WTC11 (cell line): ENCODE results near the gene ODAD3. TPM values are rescaled to one million over a fixed set of nuclear protein-coding genes. Genes with fewer than 3 reads are reported as not detected.

Experiments used
- ATAC-seq: fragments of 200-7000 bp; cut with Tn5 transposase; 2 replicates; pipeline ENCODE4 v1.10.0; 2021; ENCODE audit warnings: mild to moderate bottlenecking, moderate library complexity
- CTCF ChIA-PET: fragments of 300-600 bp; sonication (Branson Sonifier 250); formaldehyde crosslinking; loops from one replicate; lab custom pipeline; 2021; ENCODE audit warnings: antibody characterized with exemption; lab: Charles Lee
- POLR2A ChIA-PET: fragments of 350-600 bp; sonication (Branson Sonifier 250); formaldehyde crosslinking; loops from one replicate; lab custom pipeline; 2021; ENCODE audit warnings: antibody characterized with exemption; lab: Charles Lee
- DNase-seq: peaks from one replicate; pipeline ENCODE4 v3.0.0; 2021; ENCODE audit warnings: low spot score
- H3K27ac Mint-ChIP-seq: 2 replicates; pipeline ENCODE4 v1.8.0; 2021; ENCODE audit warnings: mixed read lengths
- H3K27me3 Mint-ChIP-seq: 2 replicates; pipeline ENCODE4 v1.8.0; 2021; ENCODE audit warnings: low read depth, mild to moderate bottlenecking, moderate library complexity, mixed read lengths
- H3K36me3 Mint-ChIP-seq: 2 replicates; pipeline ENCODE4 v1.8.0; 2021; ENCODE audit warnings: mixed read lengths
- H3K4me1 Mint-ChIP-seq: 2 replicates; pipeline ENCODE4 v1.8.0; 2022; ENCODE audit warnings: mixed read lengths
- H3K4me3 Mint-ChIP-seq: 2 replicates; pipeline ENCODE4 v1.8.0; 2021; ENCODE audit warnings: mild to moderate bottlenecking, moderate library complexity, mixed read lengths
- H3K9me3 Mint-ChIP-seq: 2 replicates; pipeline ENCODE4 v1.8.0; 2021; ENCODE audit warnings: mixed read lengths
- AR ChIP-seq: fragments of 250-450 bp; sonication (Bioruptor Pico); IDR thresholded peaks from 2 replicates; pipeline ENCODE4 v1.9.0; 2021; ENCODE audit warnings: mild to moderate bottlenecking
- CDX4 ChIP-seq: fragments of 250-450 bp; sonication (Bioruptor Pico); IDR thresholded peaks from 2 replicates; pipeline ENCODE4 v1.9.0; 2021; ENCODE audit warnings: moderate library complexity, mild to moderate bottlenecking, inconsistent platforms, borderline replicate concordance
- ESRRA ChIP-seq: sonication (generic); formaldehyde crosslinking; IDR thresholded peaks from 2 replicates; pipeline ENCODE4 v1.8.1; 2022; ENCODE audit warnings: mild to moderate bottlenecking, missing genetic modification reagents, borderline replicate concordance
- KAT7 ChIP-seq: sonication (generic); formaldehyde crosslinking; IDR thresholded peaks from 2 replicates; pipeline ENCODE4 v1.8.1; 2023; ENCODE audit warnings: missing genetic modification reagents, mild to moderate bottlenecking, borderline replicate concordance
- MLX ChIP-seq: sonication (generic); formaldehyde crosslinking; IDR thresholded peaks from 2 replicates; pipeline ENCODE4 v1.8.1; 2023; ENCODE audit warnings: mild to moderate bottlenecking, missing genetic modification reagents, moderate library complexity
- NFYB ChIP-seq: sonication (generic); formaldehyde crosslinking; conservative IDR thresholded peaks from 2 replicates; pipeline ENCODE4 v1.8.0; 2022; ENCODE audit warnings: low read depth, missing genetic modification reagents
- PRRX2 ChIP-seq: fragments of 250-450 bp; sonication (Bioruptor Pico); IDR thresholded peaks from 2 replicates; pipeline ENCODE4 v1.8.0; 2021; ENCODE audit warnings: mild to moderate bottlenecking
- SMAD3 ChIP-seq: sonication (generic); formaldehyde crosslinking; IDR thresholded peaks from 2 replicates; pipeline ENCODE4 v1.8.0; 2022; ENCODE audit warnings: missing genetic modification reagents, mild to moderate bottlenecking, borderline replicate concordance
- TEAD4 ChIP-seq: sonication (generic); formaldehyde crosslinking; IDR thresholded peaks from 2 replicates; pipeline ENCODE4 v1.8.0; 2022; ENCODE audit warnings: mild to moderate bottlenecking, missing genetic modification reagents
- TP53 ChIP-seq: sonication (generic); formaldehyde crosslinking; IDR thresholded peaks from 2 replicates; pipeline ENCODE4 v1.8.1; 2023; ENCODE audit warnings: mild to moderate bottlenecking, missing genetic modification reagents
- ZBTB43 ChIP-seq: sonication (generic); formaldehyde crosslinking; IDR thresholded peaks from 2 replicates; pipeline ENCODE4 v1.8.1; 2023; ENCODE audit warnings: mild to moderate bottlenecking, missing genetic modification reagents
- ZNF423 ChIP-seq: fragments of 250-450 bp; sonication (Bioruptor Pico); IDR thresholded peaks from 2 replicates; pipeline ENCODE4 v2.1.2; 2022; ENCODE audit warnings: mild to moderate bottlenecking, moderate library complexity
- ZNF532 ChIP-seq: fragments of 250-450 bp; sonication (Bioruptor Pico); IDR thresholded peaks from 2 replicates; pipeline ENCODE4 v1.9.0; 2021; ENCODE audit warnings: mild to moderate bottlenecking, borderline replicate concordance
- total RNA-seq: library from RNA; stranded (reverse); gene quantifications from 3 replicates; pipeline ENCODE4 v1.2.3, GENCODE V29; 2021
- TF ChIP-seq, protein P1 (sequence below): sonication (generic); formaldehyde crosslinking; IDR thresholded peaks from 2 replicates; pipeline ENCODE4 v1.8.1; 2023; ENCODE audit warnings: mild to moderate bottlenecking, moderate library complexity, missing genetic modification reagents
- TF ChIP-seq, protein P2 (sequence below): fragments of 250-450 bp; sonication (Bioruptor Pico); IDR thresholded peaks from 2 replicates; pipeline ENCODE4 v2.1.2; 2022; ENCODE audit warnings: mild to moderate bottlenecking, moderate library complexity
- TF ChIP-seq, protein P3 (sequence below): sonication (generic); formaldehyde crosslinking; IDR thresholded peaks from 2 replicates; pipeline ENCODE4 v1.8.1; 2023; ENCODE audit warnings: mild to moderate bottlenecking, missing genetic modification reagents, moderate library complexity
- TF ChIP-seq, protein P4 (sequence below): sonication (generic); formaldehyde crosslinking; IDR thresholded peaks from 2 replicates; pipeline ENCODE4 v1.8.0; 2022; ENCODE audit warnings: mild to moderate bottlenecking, missing genetic modification reagents
- TF ChIP-seq, protein P5 (sequence below): sonication (generic); formaldehyde crosslinking; IDR thresholded peaks from 2 replicates; pipeline ENCODE4 v1.8.1; 2023; ENCODE audit warnings: mild to moderate bottlenecking, missing genetic modification reagents

Gene ODAD3
- total RNA-seq, 1 experiment from 2014 or later, result 4.1 TPM

- ChIA-PET POLR2A (no interaction called here), CTCF (interaction anchor here (1.2 to 4.0 kb wide), 5 partner anchors 9 to 143 kb away, joined by 3 to 22 read pairs (median 10); no protein-coding TSS in a partner anchor)
- TF ChIP-seq, protein P1, sequence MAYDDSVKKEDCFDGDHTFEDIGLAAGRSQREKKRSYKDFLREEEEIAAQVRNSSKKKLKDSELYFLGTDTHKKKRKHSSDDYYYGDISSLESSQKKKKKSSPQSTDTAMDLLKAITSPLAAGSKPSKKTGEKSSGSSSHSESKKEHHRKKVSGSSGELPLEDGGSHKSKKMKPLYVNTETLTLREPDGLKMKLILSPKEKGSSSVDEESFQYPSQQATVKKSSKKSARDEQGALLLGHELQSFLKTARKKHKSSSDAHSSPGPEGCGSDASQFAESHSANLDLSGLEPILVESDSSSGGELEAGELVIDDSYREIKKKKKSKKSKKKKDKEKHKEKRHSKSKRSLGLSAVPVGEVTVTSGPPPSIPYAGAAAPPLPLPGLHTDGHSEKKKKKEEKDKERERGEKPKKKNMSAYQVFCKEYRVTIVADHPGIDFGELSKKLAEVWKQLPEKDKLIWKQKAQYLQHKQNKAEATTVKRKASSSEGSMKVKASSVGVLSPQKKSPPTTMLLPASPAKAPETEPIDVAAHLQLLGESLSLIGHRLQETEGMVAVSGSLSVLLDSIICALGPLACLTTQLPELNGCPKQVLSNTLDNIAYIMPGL, result no peak
- TF ChIP-seq PRRX2 (CRISPR knock-in tag) (no peak), NFYB (CRISPR knock-in tag) (no peak), SMAD3 (CRISPR knock-in tag) (no peak), TEAD4 (CRISPR knock-in tag) (no peak), KAT7 (CRISPR knock-in tag) (no peak), ZNF423 (no peak), MLX (no peak), TP53 (CRISPR knock-in tag) (no peak), AR (no peak), CDX4 (CRISPR knock-in tag) (no peak), ZNF532 (no peak), ESRRA (CRISPR knock-in tag) (no peak), ZBTB43 (CRISPR knock-in tag) (no peak)
- TF ChIP-seq, protein P2, sequence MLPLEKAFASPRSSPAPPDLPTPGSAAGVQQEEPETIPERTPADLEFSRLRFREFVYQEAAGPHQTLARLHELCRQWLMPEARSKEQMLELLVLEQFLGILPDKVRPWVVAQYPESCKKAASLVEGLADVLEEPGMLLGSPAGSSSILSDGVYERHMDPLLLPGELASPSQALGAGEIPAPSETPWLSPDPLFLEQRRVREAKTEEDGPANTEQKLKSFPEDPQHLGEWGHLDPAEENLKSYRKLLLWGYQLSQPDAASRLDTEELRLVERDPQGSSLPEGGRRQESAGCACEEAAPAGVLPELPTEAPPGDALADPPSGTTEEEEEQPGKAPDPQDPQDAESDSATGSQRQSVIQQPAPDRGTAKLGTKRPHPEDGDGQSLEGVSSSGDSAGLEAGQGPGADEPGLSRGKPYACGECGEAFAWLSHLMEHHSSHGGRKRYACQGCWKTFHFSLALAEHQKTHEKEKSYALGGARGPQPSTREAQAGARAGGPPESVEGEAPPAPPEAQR (CRISPR knock-in tag), result no peak
- TF ChIP-seq, protein P3, sequence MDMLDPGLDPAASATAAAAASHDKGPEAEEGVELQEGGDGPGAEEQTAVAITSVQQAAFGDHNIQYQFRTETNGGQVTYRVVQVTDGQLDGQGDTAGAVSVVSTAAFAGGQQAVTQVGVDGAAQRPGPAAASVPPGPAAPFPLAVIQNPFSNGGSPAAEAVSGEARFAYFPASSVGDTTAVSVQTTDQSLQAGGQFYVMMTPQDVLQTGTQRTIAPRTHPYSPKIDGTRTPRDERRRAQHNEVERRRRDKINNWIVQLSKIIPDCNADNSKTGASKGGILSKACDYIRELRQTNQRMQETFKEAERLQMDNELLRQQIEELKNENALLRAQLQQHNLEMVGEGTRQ, result no peak
- TF ChIP-seq, protein P4, sequence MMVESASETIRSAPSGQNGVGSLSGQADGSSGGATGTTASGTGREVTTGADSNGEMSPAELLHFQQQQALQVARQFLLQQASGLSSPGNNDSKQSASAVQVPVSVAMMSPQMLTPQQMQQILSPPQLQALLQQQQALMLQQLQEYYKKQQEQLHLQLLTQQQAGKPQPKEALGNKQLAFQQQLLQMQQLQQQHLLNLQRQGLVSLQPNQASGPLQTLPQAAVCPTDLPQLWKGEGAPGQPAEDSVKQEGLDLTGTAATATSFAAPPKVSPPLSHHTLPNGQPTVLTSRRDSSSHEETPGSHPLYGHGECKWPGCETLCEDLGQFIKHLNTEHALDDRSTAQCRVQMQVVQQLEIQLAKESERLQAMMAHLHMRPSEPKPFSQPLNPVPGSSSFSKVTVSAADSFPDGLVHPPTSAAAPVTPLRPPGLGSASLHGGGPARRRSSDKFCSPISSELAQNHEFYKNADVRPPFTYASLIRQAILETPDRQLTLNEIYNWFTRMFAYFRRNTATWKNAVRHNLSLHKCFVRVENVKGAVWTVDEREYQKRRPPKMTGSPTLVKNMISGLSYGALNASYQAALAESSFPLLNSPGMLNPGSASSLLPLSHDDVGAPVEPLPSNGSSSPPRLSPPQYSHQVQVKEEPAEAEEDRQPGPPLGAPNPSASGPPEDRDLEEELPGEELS (CRISPR knock-in tag), result no peak
- TF ChIP-seq, protein P5, sequence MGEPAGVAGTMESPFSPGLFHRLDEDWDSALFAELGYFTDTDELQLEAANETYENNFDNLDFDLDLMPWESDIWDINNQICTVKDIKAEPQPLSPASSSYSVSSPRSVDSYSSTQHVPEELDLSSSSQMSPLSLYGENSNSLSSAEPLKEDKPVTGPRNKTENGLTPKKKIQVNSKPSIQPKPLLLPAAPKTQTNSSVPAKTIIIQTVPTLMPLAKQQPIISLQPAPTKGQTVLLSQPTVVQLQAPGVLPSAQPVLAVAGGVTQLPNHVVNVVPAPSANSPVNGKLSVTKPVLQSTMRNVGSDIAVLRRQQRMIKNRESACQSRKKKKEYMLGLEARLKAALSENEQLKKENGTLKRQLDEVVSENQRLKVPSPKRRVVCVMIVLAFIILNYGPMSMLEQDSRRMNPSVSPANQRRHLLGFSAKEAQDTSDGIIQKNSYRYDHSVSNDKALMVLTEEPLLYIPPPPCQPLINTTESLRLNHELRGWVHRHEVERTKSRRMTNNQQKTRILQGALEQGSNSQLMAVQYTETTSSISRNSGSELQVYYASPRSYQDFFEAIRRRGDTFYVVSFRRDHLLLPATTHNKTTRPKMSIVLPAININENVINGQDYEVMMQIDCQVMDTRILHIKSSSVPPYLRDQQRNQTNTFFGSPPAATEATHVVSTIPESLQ (CRISPR knock-in tag), result no peak
- no peak overlapping the region for H3K4me3 Mint-ChIP-seq
- no peaks in the 10 kb centered on the region for H3K27me3 Mint-ChIP-seq
- H3K4me1 Mint-ChIP-seq, result peaks cover 4% of the 10 kb centered on the region; the same call in 1 of the 2 replicates
- H3K27ac Mint-ChIP-seq, result no peak overlapping the region
- DNase-seq (no peak), ATAC-seq (no peak)
- H3K36me3 Mint-ChIP-seq, result peaks cover 3% of the 10 kb centered on the region; the same call in 1 of the 2 replicates
- no peaks in the 10 kb centered on the region for H3K9me3 Mint-ChIP-seq
These were observed 64.2 kb downstream of the ODAD3 start for GRCh38 chr19:11370744-11371143.
